T-helper 22 cell (primary cell): ENCODE results near the gene FBXO8.
"Not testable (repeated sequence)": the region's sequence is repeated elsewhere in the genome, so short reads cannot be mapped to it uniquely, and the experiment has no call there.

Experiments used
- DNase-seq: peaks from one replicate; pipeline ENCODE4 v3.0.0-alpha.2; 2020; ENCODE audit warnings: low read depth

The FBXO8 gene

GRCh38 chr4:174284487-174284886 is 1.0 kb upstream of the FBXO8 start:
- no peak for DNase-seq

- peak; percentile 75 for DNase-seq
These were observed 496 bp downstream of the FBXO8 start for GRCh38 chr4:174282836-174283506.

GRCh38 chr4:174281901-174282300 is 1.6 kb downstream of the FBXO8 start:
- no peak for DNase-seq

GRCh38 chr4:174281182-174281737 is 2.2 kb downstream of the FBXO8 start:
- no peak for DNase-seq

GRCh38 chr4:174279433-174280155 is 3.9 kb downstream of the FBXO8 start:
- no peak for DNase-seq

GRCh38 chr4:174278467-174278866 is 5.0 kb downstream of the FBXO8 start:
- no peak for DNase-seq

GRCh38 chr4:174277433-174277832 is 6.0 kb downstream of the FBXO8 start:
- DNase-seq = no peak

- DNase-seq = no peak
These were observed 8.4 kb downstream of the FBXO8 start for GRCh38 chr4:174275101-174275500.

GRCh38 chr4:174274436-174274835 is 9.0 kb downstream of the FBXO8 start:
- no peak for DNase-seq

GRCh38 chr4:174273930-174274329 is 9.5 kb downstream of the FBXO8 start:
- DNase-seq = no peak

- no peak for DNase-seq
These were observed 17.1 kb downstream of the FBXO8 start for GRCh38 chr4:174266416-174266815.

- DNase-seq = no peak
These were observed 17.6 kb downstream of the FBXO8 start for GRCh38 chr4:174265916-174266315.

- DNase-seq = no peak
These were observed 20.1 kb downstream of the FBXO8 start for GRCh38 chr4:174263445-174263736.

GRCh38 chr4:174262624-174263444 is 20.6 kb downstream of the FBXO8 start:
- DNase-seq = no peak

GRCh38 chr4:174261432-174261831 is 22.0 kb downstream of the FBXO8 start:
- not testable (repeated sequence) for DNase-seq

- no peak for DNase-seq
These were observed 23.4 kb downstream of the FBXO8 start for GRCh38 chr4:174260099-174260498.

GRCh38 chr4:174259580-174259979 is 23.9 kb downstream of the FBXO8 start:
- DNase-seq = no peak

- no peak for DNase-seq
These were observed 27.2 kb downstream of the FBXO8 start for GRCh38 chr4:174256277-174256713.

- no peak for DNase-seq
These were observed 27.7 kb downstream of the FBXO8 start for GRCh38 chr4:174255786-174256185.

- DNase-seq = no peak
These were observed 28.1 kb downstream of the FBXO8 start for GRCh38 chr4:174255374-174255773.

GRCh38 chr4:174254613-174255012 is 28.9 kb downstream of the FBXO8 start:
- DNase-seq = no peak

GRCh38 chr4:174252412-174252811 is 31.1 kb downstream of the FBXO8 start:
- DNase-seq = no peak

GRCh38 chr4:174248407-174248806 is 35.1 kb downstream of the FBXO8 start:
- no peak for DNase-seq
